Activated CD4-positive, alpha-beta T cell treated with anti-CD3 and anti-CD28 coated beads, Interleukin-2, amount 10 ng/mL, durations not matched to agents 24 days and 14 days (primary cell): ENCODE results near the gene SEMA7A. TPM values are rescaled to one million over a fixed set of nuclear protein-coding genes. Genes with fewer than 3 reads are reported as not detected.

Experiments used
- DNase-seq: peaks from one replicate; pipeline ENCODE4 v3.0.0; 2022
- H3K27ac Mint-ChIP-seq: one replicate; pipeline ENCODE4 v1.8.0; 2022; ENCODE audit warnings: mild to moderate bottlenecking, mixed read lengths
- H3K27me3 Mint-ChIP-seq: one replicate; pipeline ENCODE4 v1.8.0; 2022; ENCODE audit warnings: mixed read lengths
- H3K36me3 Mint-ChIP-seq: one replicate; pipeline ENCODE4 v1.8.0; 2022; ENCODE audit warnings: low read depth, mild to moderate bottlenecking, mixed read lengths
- H3K4me1 Mint-ChIP-seq: one replicate; pipeline ENCODE4 v1.8.0; 2021; ENCODE audit warnings: mixed read lengths
- H3K4me3 Mint-ChIP-seq: one replicate; pipeline ENCODE4 v1.8.0; 2022; ENCODE audit warnings: mild to moderate bottlenecking, moderate library complexity, mixed read lengths
- H3K9me3 Mint-ChIP-seq: one replicate; pipeline ENCODE4 v1.8.0; 2021; ENCODE audit warnings: mixed read lengths
- intact Hi-C: fragments of 100-400 bp; cut with micrococcal nuclease; formaldehyde crosslinking; loops from one replicate; pipeline ENCODE4 v1.15.1; 2023
- total RNA-seq: library from RNA; stranded (reverse); gene quantifications from 2 replicates; pipeline ENCODE4 v1.2.3, GENCODE V29; 2022

The SEMA7A gene
- total RNA-seq, 1 donor from 2014 or later, result 89.6 TPM

GRCh38 chr15:74431645-74432044 is 2.1 kb downstream of the SEMA7A start:
- peak; percentile 74 for DNase-seq
- H3K4me1 Mint-ChIP-seq, result peaks cover 78% of the 10 kb centered on the region
- peak overlapping the region; percentile 95 for H3K4me3 Mint-ChIP-seq
- no peaks in the 10 kb centered on the region for H3K27me3 Mint-ChIP-seq
- H3K36me3 Mint-ChIP-seq, result peaks cover 44% of the 10 kb centered on the region
- H3K27ac Mint-ChIP-seq, result peak overlapping the region; percentile 83
- intact Hi-C loops, result loop anchor here (10.0 kb wide), 1 partner anchor 113 kb away; the partner anchor contains the start of gene ARID3B
- no peaks in the 10 kb centered on the region for H3K9me3 Mint-ChIP-seq

- H3K27ac Mint-ChIP-seq, result peak overlapping the region; percentile 83
- no peaks in the 10 kb centered on the region for H3K27me3 Mint-ChIP-seq
- no peaks in the 10 kb centered on the region for H3K9me3 Mint-ChIP-seq
- intact Hi-C loops, result loop anchor here (10.0 kb wide), 1 partner anchor 114 kb away; the partner anchor contains the start of gene ARID3B
- peaks cover 79% of the 10 kb centered on the region for H3K4me1 Mint-ChIP-seq
- peak overlapping the region; percentile 95 for H3K4me3 Mint-ChIP-seq
- DNase-seq, result no peak
- peaks cover 48% of the 10 kb centered on the region for H3K36me3 Mint-ChIP-seq
Measured at GRCh38 chr15:74431116-74431515, 2.6 kb downstream of the SEMA7A start.

GRCh38 chr15:74430510-74430951 is 3.2 kb downstream of the SEMA7A start:
- Mint-ChIP-seq H3K9me3 (no peaks in the 10 kb centered on the region), H3K4me1 (peaks cover 76% of the 10 kb centered on the region), H3K27ac (peak overlapping the region; percentile 83), H3K27me3 (no peaks in the 10 kb centered on the region), H3K36me3 (peaks cover 52% of the 10 kb centered on the region), H3K4me3 (peak overlapping the region; percentile 95)
- DNase-seq, result no peak
- intact Hi-C loops, result loop anchor here (10.0 kb wide), 1 partner anchor 114 kb away; the partner anchor contains the start of gene ARID3B

DNA sequence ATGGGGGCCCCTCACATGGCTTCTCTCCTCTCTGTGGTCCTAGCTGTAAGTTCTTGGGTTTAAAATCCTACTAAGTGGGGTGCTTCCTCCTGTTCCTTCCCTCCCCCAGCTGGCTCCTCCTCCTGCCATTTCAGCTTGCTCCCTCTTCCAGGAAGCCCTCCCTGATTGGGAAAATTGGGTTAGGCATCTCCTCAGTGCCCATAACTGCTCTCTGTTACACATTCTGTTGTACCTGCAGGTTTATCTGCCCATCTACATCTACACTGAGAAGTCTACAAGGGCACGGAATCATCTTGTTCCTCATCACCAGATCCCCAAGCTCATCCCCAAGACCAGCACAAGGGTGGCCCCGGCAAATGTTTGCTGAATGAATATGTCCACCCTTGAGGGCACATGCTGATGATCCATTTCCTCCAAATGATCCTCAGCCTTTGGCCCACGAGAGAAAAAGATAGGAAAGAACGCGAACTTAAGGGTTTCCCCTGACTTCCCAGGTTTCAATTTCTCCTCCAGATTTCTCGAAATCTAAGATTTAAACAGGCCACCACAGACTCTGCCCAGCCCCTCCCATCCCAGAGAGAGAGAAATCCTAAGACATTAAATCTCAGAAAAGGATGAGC is 3.9 kb downstream of the SEMA7A start:
- Mint-ChIP-seq H3K9me3 (no peaks in the 10 kb centered on the region), H3K27me3 (no peaks in the 10 kb centered on the region), H3K4me3 (peak overlapping the region; percentile 95), H3K4me1 (peaks cover 72% of the 10 kb centered on the region), H3K36me3 (peaks cover 54% of the 10 kb centered on the region), H3K27ac (peak overlapping the region; percentile 64)
- DNase-seq, result no peak
- intact Hi-C loops, result loop anchor here (10.0 kb wide), 1 partner anchor 115 kb away; the partner anchor contains the start of gene ARID3B

DNA sequence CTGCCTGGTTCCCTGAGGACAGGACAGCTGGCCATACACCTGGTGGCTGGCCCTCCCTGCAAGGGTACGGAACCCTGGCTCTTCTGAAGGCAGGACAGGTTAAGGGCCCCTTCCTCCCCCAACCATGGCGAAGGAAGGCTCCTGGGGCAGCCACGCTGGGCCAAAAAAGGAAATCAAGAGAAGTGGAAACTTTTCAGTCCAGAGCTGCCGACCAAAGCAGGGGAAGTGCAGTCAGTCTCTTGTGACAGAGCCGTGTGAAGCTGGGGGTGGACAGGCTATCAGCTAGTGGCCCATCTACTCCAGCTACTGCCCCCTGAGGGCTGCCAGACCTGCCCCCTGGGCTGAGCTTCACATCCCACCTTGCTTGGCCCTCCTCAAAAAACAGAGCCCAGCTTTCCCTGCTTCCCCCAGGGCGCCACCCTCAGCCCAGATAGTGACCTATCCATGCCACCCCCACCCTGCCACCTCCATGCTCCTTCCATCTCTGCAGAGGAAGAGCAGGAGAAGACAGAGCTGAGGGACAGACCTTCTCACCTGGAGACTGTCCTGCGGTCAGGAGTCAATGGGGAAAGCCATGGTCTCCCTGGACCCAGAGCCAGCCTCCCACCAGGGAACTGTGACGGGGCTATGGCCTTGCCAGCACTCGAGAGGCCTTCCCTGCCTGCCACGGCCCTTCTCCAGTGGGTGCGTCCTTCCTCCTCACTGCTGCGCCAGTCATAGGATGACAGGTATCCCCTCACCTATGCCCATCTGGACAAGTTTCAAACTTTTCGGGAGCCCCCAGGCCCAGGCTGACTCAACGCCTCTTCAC is 4.6 kb downstream of the SEMA7A start:
- Mint-ChIP-seq H3K4me1 (peaks cover 71% of the 10 kb centered on the region), H3K27me3 (no peaks in the 10 kb centered on the region), H3K27ac (peak overlapping the region; percentile 82), H3K36me3 (peaks cover 61% of the 10 kb centered on the region), H3K9me3 (no peaks in the 10 kb centered on the region), H3K4me3 (peak overlapping the region; percentile 95)
- DNase-seq, result no peak
- intact Hi-C loops, result no loop called here

DNA sequence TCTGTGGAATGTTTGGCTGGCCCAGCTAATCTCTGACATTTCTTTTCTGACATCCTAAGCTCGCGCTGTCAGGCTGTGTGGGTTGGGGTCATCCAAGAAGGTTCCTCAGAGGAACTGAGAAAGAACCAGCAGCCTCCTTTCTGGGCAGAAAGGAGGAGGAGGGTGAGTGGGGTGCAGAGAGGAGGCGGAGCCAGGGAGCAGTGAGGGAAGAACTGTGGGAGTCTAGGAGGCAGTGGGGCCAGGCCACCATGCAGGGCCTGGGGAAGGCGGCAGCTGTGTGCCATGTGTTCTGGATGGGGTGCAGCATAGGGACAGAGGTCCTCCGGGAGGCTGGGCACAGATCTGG is 5.3 kb downstream of the SEMA7A start:
- peak overlapping the region; percentile 82 for H3K27ac Mint-ChIP-seq
- intact Hi-C loops, result no loop called here
- peaks cover 68% of the 10 kb centered on the region for H3K36me3 Mint-ChIP-seq
- DNase-seq, result no peak
- H3K9me3 Mint-ChIP-seq, result no peaks in the 10 kb centered on the region
- H3K4me1 Mint-ChIP-seq, result peaks cover 76% of the 10 kb centered on the region
- H3K27me3 Mint-ChIP-seq, result no peaks in the 10 kb centered on the region
- peak overlapping the region; percentile 66 for H3K4me3 Mint-ChIP-seq

GRCh38 chr15:74427607-74428441 is 5.9 kb downstream of the SEMA7A start:
- peak overlapping the region; percentile 74 for H3K27ac Mint-ChIP-seq
- H3K4me3 Mint-ChIP-seq, result peak overlapping the region; percentile 66
- peaks cover 77% of the 10 kb centered on the region for H3K4me1 Mint-ChIP-seq

DNA sequence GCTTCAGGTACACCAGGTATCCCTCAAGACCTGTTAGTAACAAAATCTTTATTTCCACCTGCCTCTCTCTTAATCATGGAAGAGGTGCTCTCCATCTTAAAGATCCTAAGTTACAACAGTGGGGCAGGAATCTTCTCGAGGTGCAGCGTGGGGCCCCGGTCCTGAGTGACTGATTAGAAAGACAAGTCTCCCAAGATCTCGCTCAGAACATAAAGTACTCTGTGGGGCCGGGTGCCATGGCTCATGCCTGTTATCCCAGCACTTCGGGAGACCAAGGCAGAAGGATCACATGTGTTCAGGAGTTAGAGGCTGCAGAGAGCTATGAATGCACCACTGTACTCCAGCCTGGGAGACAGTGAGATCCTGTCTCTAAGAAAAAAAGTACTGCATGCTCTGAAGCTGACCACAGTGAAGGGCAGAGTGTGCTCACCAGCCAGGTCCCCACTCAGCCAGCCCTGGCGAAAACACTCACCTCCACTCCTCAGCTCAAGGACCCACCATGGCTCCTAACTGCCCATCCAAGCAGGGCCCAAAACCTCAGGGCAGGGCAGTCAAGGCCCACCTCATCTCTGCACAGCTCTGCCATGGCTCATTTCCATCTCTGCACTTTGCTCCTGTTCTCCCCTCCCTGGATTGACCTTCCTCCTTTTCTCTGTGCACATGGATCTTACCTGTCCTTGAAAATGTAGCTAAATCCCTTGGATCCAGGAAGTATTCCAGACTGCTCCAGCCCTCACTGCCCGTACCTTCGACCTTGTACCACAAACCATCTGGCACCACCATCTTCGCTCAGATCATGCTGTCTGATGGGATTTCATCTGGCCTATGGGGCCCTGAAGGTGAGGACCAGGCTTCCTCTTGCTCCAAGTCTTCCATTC is 7.1 kb downstream of the SEMA7A start:
- H3K9me3 Mint-ChIP-seq, result no peaks in the 10 kb centered on the region
- H3K36me3 Mint-ChIP-seq, result peaks cover 65% of the 10 kb centered on the region
- no peak overlapping the region for H3K4me3 Mint-ChIP-seq
- no peak for DNase-seq
- peaks cover 69% of the 10 kb centered on the region for H3K4me1 Mint-ChIP-seq
- intact Hi-C loops, result no loop called here
- H3K27me3 Mint-ChIP-seq, result no peaks in the 10 kb centered on the region
- H3K27ac Mint-ChIP-seq, result peak overlapping the region; percentile 70

More at GRCh38 chr15:74427607-74428441, 5.9 kb downstream of the SEMA7A start:
- H3K36me3 Mint-ChIP-seq, result peaks cover 69% of the 10 kb centered on the region
- intact Hi-C loops, result no loop called here
- H3K27me3 Mint-ChIP-seq, result no peaks in the 10 kb centered on the region
- H3K9me3 Mint-ChIP-seq, result no peaks in the 10 kb centered on the region
- no peak for DNase-seq

DNA sequence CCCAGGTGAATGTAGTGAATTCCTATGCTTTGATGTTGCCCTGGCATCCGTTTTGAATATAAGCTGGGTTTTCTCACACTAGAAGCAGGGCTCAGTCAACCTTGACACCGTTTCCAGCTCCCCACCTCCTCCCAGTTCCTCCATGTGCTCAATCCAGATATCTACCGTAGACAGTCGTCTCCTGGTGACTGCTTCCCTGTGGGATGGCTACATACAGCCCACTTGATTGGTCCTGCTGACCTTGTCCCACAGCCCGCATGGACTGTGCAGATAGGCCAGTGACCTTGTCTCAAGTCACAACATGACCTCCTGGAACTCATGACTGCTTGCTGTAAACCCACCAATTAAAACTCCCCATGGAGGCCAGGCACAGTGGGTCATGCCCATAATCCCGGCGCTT is 8.1 kb downstream of the SEMA7A start:
- H3K4me1 Mint-ChIP-seq, result peaks cover 66% of the 10 kb centered on the region

DNA sequence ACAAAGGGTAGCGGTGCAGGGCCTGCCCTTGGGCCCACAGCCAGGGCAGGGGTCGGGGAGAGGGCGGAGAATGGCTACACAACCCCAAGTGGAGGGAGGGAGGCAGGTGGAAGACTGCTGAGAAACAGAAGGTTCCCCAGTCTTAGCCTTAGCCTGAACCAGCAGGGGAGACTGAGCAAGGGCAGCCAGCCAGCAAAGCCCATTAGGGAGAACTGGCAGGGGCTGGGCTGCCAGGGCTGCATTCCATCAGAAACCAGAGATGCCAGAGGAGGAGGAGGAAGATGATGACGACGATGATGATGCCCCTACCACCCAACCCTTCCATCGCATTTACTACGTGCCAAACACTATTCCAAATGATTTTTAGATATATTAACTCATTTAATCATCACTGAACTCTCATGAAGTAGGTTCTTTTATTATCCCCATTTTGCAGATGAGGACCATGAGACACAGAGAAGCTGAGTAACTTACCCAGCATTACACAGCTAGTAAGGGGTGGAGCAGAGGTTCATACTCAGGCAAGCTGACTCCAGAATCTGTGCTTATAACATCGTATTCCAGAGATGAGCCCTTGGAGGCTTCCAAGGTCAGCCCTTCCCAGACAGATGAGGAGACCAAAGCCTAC is 8.7 kb downstream of the SEMA7A start:
- intact Hi-C loops, result no loop called here
- H3K4me1 Mint-ChIP-seq, result peaks cover 65% of the 10 kb centered on the region
- H3K27me3 Mint-ChIP-seq, result no peaks in the 10 kb centered on the region
- H3K9me3 Mint-ChIP-seq, result no peaks in the 10 kb centered on the region
- DNase-seq, result no peak
- H3K4me3 Mint-ChIP-seq, result no peak overlapping the region
- peaks cover 55% of the 10 kb centered on the region for H3K36me3 Mint-ChIP-seq
- no peak overlapping the region for H3K27ac Mint-ChIP-seq

More for the DNA sequence above, 8.1 kb downstream of the SEMA7A start:
- no peaks in the 10 kb centered on the region for H3K9me3 Mint-ChIP-seq
- DNase-seq, result no peak
- H3K27ac Mint-ChIP-seq, result peak overlapping the region; percentile 70
- H3K36me3 Mint-ChIP-seq, result peaks cover 58% of the 10 kb centered on the region
- H3K4me3 Mint-ChIP-seq, result no peak overlapping the region
- intact Hi-C loops, result no loop called here
- H3K27me3 Mint-ChIP-seq, result no peaks in the 10 kb centered on the region

- H3K36me3 Mint-ChIP-seq, result peaks cover 54% of the 10 kb centered on the region
- DNase-seq, result no peak
- H3K9me3 Mint-ChIP-seq, result no peaks in the 10 kb centered on the region
- peaks cover 57% of the 10 kb centered on the region for H3K4me1 Mint-ChIP-seq
- H3K27ac Mint-ChIP-seq, result peak overlapping the region; percentile 48
- H3K27me3 Mint-ChIP-seq, result no peaks in the 10 kb centered on the region
- intact Hi-C loops, result no loop called here
- no peak overlapping the region for H3K4me3 Mint-ChIP-seq
Measured at GRCh38 chr15:74423431-74424257, 10.1 kb downstream of the SEMA7A start.
